SK-N-SH treated with all-trans-retinoic acid at 6 μM for 48 hours (cell line): ENCODE measurements around the gene VAT1L.
A peak's percentile ranks its signal among the peaks of the same experiment; 100 is the strongest.

ENCODE experiments used
- BACH2 ChIP-seq: fragments of 250-450 bp; sonication (Bioruptor Pico); IDR thresholded peaks from 2 replicates; pipeline ENCODE4 v1.9.0; 2021; ENCODE audit warnings: mild to moderate bottlenecking, borderline replicate concordance
- CREB5 ChIP-seq: fragments of 250-450 bp; sonication (Bioruptor Pico); IDR thresholded peaks from 2 replicates; pipeline ENCODE4 v1.5.1; 2020; ENCODE audit warnings: low read depth, mild to moderate bottlenecking, moderate library complexity
- CSRNP3 ChIP-seq: fragments of 250-450 bp; sonication (Bioruptor Pico); IDR thresholded peaks from 2 replicates; pipeline ENCODE4 v1.5.1; 2021; ENCODE audit warnings: mild to moderate bottlenecking, moderate library complexity
- ESRRG ChIP-seq: fragments of 250-450 bp; sonication (Bioruptor Pico); IDR thresholded peaks from 2 replicates; pipeline ENCODE4 v1.6.1; 2021; ENCODE audit warnings: mild to moderate bottlenecking
- GLIS3 ChIP-seq: fragments of 250-450 bp; sonication (Bioruptor Pico); IDR thresholded peaks from 2 replicates; pipeline ENCODE4 v1.5.0; 2020; ENCODE audit warnings: mild to moderate bottlenecking, moderate library complexity
- ISL1 ChIP-seq: fragments of 250-450 bp; sonication (Bioruptor Pico); IDR thresholded peaks from 2 replicates; pipeline ENCODE4 v2.1.2; 2022; ENCODE audit warnings: mild to moderate bottlenecking, moderate library complexity
- PATZ1 ChIP-seq: fragments of 250-450 bp; sonication (Bioruptor Pico); IDR thresholded peaks from 2 replicates; pipeline ENCODE4 v1.8.0; 2020; ENCODE audit warnings: mild to moderate bottlenecking, moderate library complexity, borderline replicate concordance
- RARB ChIP-seq: fragments of 250-450 bp; sonication (Bioruptor Pico); IDR thresholded peaks from 2 replicates; pipeline ENCODE4 v1.8.0; 2021; ENCODE audit warnings: mild to moderate bottlenecking, moderate library complexity
- ZFP3 ChIP-seq: fragments of 250-450 bp; sonication (Bioruptor Pico); IDR thresholded peaks from 2 replicates; pipeline ENCODE4 v1.5.0; 2020; ENCODE audit warnings: mild to moderate bottlenecking, moderate library complexity
- ZFP30 ChIP-seq: fragments of 450-650 bp; formaldehyde crosslinking; IDR thresholded peaks from 2 replicates; pipeline ENCODE4 v1.5.0; 2022; ENCODE audit warnings: mild to moderate bottlenecking, moderate library complexity
- ZNF8 ChIP-seq: fragments of 450-650 bp; formaldehyde crosslinking; IDR thresholded peaks from 2 replicates; pipeline ENCODE4 v1.5.0; 2020; ENCODE audit warnings: mild to moderate bottlenecking, moderate library complexity

- TF ChIP-seq PATZ1 (CRISPR knock-in tag) = no peak
- TF ChIP-seq GLIS3 (CRISPR knock-in tag) = no peak
- no peak for TF ChIP-seq ZFP30 (CRISPR knock-in tag)
- TF ChIP-seq CREB5 (CRISPR knock-in tag) = no peak
- peak; percentile 92 for TF ChIP-seq ZFP3
- TF ChIP-seq CSRNP3 (CRISPR knock-in tag) = no peak
- TF ChIP-seq ESRRG (CRISPR knock-in tag) = no peak
- TF ChIP-seq ZNF8 (CRISPR knock-in tag) = no peak
- peak; percentile 57 for TF ChIP-seq ISL1 (CRISPR knock-in tag)
- no peak for TF ChIP-seq BACH2 (CRISPR knock-in tag)
- no peak for TF ChIP-seq RARB (CRISPR knock-in tag)
Measured at GRCh38 chr16:77913738-77914253, 125.4 kb downstream of the VAT1L start.
